WTC11 (cell line): ENCODE data around the gene TM9SF3. TPM values are rescaled to one million over a fixed set of nuclear protein-coding genes. Genes with fewer than 3 reads are reported as not detected.

Experiments used
- ATAC-seq: fragments of 200-7000 bp; cut with Tn5 transposase; 2 replicates; pipeline ENCODE4 v1.10.0; 2021; ENCODE audit warnings: mild to moderate bottlenecking, moderate library complexity
- CTCF ChIA-PET: fragments of 300-600 bp; sonication (Branson Sonifier 250); formaldehyde crosslinking; loops from one replicate; lab custom pipeline; 2021; ENCODE audit warnings: antibody characterized with exemption; lab: Charles Lee
- POLR2A ChIA-PET: fragments of 350-600 bp; sonication (Branson Sonifier 250); formaldehyde crosslinking; loops from one replicate; lab custom pipeline; 2021; ENCODE audit warnings: antibody characterized with exemption; lab: Charles Lee
- DNase-seq: peaks from one replicate; pipeline ENCODE4 v3.0.0; 2021; ENCODE audit warnings: low spot score
- H3K27ac Mint-ChIP-seq: 2 replicates; pipeline ENCODE4 v1.8.0; 2021; ENCODE audit warnings: mixed read lengths
- H3K27me3 Mint-ChIP-seq: 2 replicates; pipeline ENCODE4 v1.8.0; 2021; ENCODE audit warnings: low read depth, mild to moderate bottlenecking, moderate library complexity, mixed read lengths
- H3K36me3 Mint-ChIP-seq: 2 replicates; pipeline ENCODE4 v1.8.0; 2021; ENCODE audit warnings: mixed read lengths
- H3K4me1 Mint-ChIP-seq: 2 replicates; pipeline ENCODE4 v1.8.0; 2022; ENCODE audit warnings: mixed read lengths
- H3K4me3 Mint-ChIP-seq: 2 replicates; pipeline ENCODE4 v1.8.0; 2021; ENCODE audit warnings: mild to moderate bottlenecking, moderate library complexity, mixed read lengths
- H3K9me3 Mint-ChIP-seq: 2 replicates; pipeline ENCODE4 v1.8.0; 2021; ENCODE audit warnings: mixed read lengths
- ATF6 ChIP-seq: sonication (generic); formaldehyde crosslinking; IDR thresholded peaks from 2 replicates; pipeline ENCODE4 v1.8.1; 2023; ENCODE audit warnings: mild to moderate bottlenecking, missing genetic modification reagents
- ESRRA ChIP-seq: sonication (generic); formaldehyde crosslinking; IDR thresholded peaks from 2 replicates; pipeline ENCODE4 v1.8.1; 2022; ENCODE audit warnings: mild to moderate bottlenecking, missing genetic modification reagents, borderline replicate concordance
- GTF2I ChIP-seq: fragments of 250-450 bp; sonication (Bioruptor Pico); conservative IDR thresholded peaks from 2 replicates; pipeline ENCODE4 v1.4.0; 2021; ENCODE audit warnings: mild to moderate bottlenecking
- JUN ChIP-seq: sonication (generic); formaldehyde crosslinking; IDR thresholded peaks from 2 replicates; pipeline ENCODE4 v1.8.0; 2023; ENCODE audit warnings: mild to moderate bottlenecking, missing genetic modification reagents
- KAT7 ChIP-seq: sonication (generic); formaldehyde crosslinking; IDR thresholded peaks from 2 replicates; pipeline ENCODE4 v1.8.1; 2023; ENCODE audit warnings: missing genetic modification reagents, mild to moderate bottlenecking, borderline replicate concordance
- NFE2L1 ChIP-seq: sonication (generic); formaldehyde crosslinking; IDR thresholded peaks from 2 replicates; pipeline ENCODE4 v1.8.1; 2023; ENCODE audit warnings: missing genetic modification reagents
- PRDM15 ChIP-seq: sonication (generic); formaldehyde crosslinking; IDR thresholded peaks from 2 replicates; pipeline ENCODE4 v1.8.0; 2022; ENCODE audit warnings: missing genetic modification reagents
- PREB ChIP-seq: sonication (generic); formaldehyde crosslinking; IDR thresholded peaks from 2 replicates; pipeline ENCODE4 v1.8.1; 2022; ENCODE audit warnings: mild to moderate bottlenecking, missing genetic modification reagents, moderate library complexity, borderline replicate concordance
- SOX15 ChIP-seq: fragments of 250-450 bp; sonication (Bioruptor Pico); IDR thresholded peaks from 2 replicates; pipeline ENCODE4 v1.9.0; 2021; ENCODE audit warnings: mild to moderate bottlenecking
- STAT6 ChIP-seq: sonication (generic); formaldehyde crosslinking; conservative IDR thresholded peaks from 2 replicates; pipeline ENCODE4 v1.8.1; 2023; ENCODE audit warnings: mild to moderate bottlenecking, low read depth, missing genetic modification reagents, moderate library complexity
- TEAD1 ChIP-seq: sonication (generic); formaldehyde crosslinking; IDR thresholded peaks from 2 replicates; pipeline ENCODE4 v1.8.0; 2022; ENCODE audit warnings: mild to moderate bottlenecking, missing genetic modification reagents
- TEAD4 ChIP-seq: sonication (generic); formaldehyde crosslinking; IDR thresholded peaks from 2 replicates; pipeline ENCODE4 v1.8.0; 2022; ENCODE audit warnings: mild to moderate bottlenecking, missing genetic modification reagents
- ZBTB21 ChIP-seq: sonication (generic); formaldehyde crosslinking; IDR thresholded peaks from 2 replicates; pipeline ENCODE4 v1.8.1; 2023; ENCODE audit warnings: mild to moderate bottlenecking, missing genetic modification reagents, borderline replicate concordance
- ZMAT4 ChIP-seq: fragments of 250-450 bp; sonication (Bioruptor Pico); IDR thresholded peaks from 2 replicates; pipeline ENCODE4 v1.9.0; 2021; ENCODE audit warnings: mild to moderate bottlenecking
- ZNF671 ChIP-seq: fragments of 250-450 bp; sonication (Bioruptor Pico); IDR thresholded peaks from 2 replicates; pipeline ENCODE4 v1.8.0; 2021; ENCODE audit warnings: mild to moderate bottlenecking
- total RNA-seq: library from RNA; stranded (reverse); gene quantifications from 3 replicates; pipeline ENCODE4 v1.2.3, GENCODE V29; 2021
- TF ChIP-seq, protein P1 (sequence below): fragments of 250-450 bp; sonication (Bioruptor Pico); conservative IDR thresholded peaks from 2 replicates; pipeline ENCODE4 v1.9.0; 2021; ENCODE audit warnings: mild to moderate bottlenecking
- TF ChIP-seq, protein P2 (sequence below): sonication (generic); formaldehyde crosslinking; IDR thresholded peaks from 2 replicates; pipeline ENCODE4 v1.8.1; 2023; ENCODE audit warnings: mild to moderate bottlenecking, missing genetic modification reagents, moderate library complexity
- TF ChIP-seq, protein P3 (sequence below): sonication (generic); formaldehyde crosslinking; IDR thresholded peaks from 2 replicates; pipeline ENCODE4 v1.8.1; 2022; ENCODE audit warnings: low read depth, mild to moderate bottlenecking, moderate library complexity, missing genetic modification reagents, borderline replicate concordance
- TF ChIP-seq, protein P4 (sequence below): fragments of 250-450 bp; sonication (Bioruptor Pico); IDR thresholded peaks from 2 replicates; pipeline ENCODE4 v1.9.0; 2021; ENCODE audit warnings: moderate library complexity, mild to moderate bottlenecking, inconsistent platforms, borderline replicate concordance

TM9SF3 gene
- total RNA-seq, 1 experiment from 2014 or later: 116 TPM

- Mint-ChIP-seq H3K27me3 (no peaks in the 10 kb centered on the region), H3K4me1 (peaks cover 6% of the 10 kb centered on the region), H3K9me3 (no peaks in the 10 kb centered on the region), H3K36me3 (no peaks in the 10 kb centered on the region), H3K4me3 (no peak overlapping the region), H3K27ac (no peak overlapping the region)
- CTCF ChIA-PET: interaction anchor here (1.8 kb wide), 1 partner anchor 44 kb away, joined by 5 read pairs; no protein-coding TSS in a partner anchor
- POLR2A ChIA-PET: no interaction called here
- ATAC-seq (no peak), DNase-seq (no peak)
- TF ChIP-seq, protein P1, sequence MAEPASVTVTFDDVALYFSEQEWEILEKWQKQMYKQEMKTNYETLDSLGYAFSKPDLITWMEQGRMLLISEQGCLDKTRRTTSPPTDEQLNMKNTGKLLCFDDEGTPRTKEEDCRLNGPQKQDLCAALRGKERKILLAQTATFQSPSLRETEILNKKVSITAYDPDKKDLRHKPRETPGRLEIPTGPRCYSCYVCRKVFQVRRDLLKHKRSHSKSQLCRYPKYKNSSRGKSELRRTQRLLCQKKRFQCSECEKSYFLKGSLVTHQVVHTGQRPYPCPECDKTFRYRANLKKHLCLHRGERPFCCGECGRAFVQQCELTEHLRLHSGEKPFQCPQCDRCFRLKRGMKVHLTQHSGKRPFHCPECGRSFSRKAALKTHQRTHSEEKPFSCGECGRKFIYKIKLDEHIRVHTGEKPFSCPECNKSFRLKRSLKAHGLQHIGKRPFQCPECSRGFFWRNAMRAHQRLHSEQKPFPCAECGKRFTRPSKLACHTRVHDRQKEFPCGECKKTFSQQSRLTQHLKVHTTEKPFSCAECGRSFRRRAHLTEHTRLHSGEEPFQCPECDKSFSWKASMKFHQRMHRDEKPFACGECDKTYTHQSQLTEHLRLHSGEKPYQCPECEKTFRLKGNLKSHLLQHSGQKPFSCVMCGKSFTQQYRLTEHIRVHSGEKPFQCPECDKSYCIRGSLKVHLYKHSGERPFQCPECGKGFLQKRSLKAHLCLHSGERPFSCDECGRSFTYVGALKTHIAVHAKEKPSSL: no peak
- TF ChIP-seq PRDM15: no peak
- TF ChIP-seq ZNF671 (CRISPR knock-in tag): no peak
- no peak for TF ChIP-seq NFE2L1
- TF ChIP-seq KAT7 (CRISPR knock-in tag): no peak
- no peak for TF ChIP-seq TEAD4
- TF ChIP-seq, protein P2, sequence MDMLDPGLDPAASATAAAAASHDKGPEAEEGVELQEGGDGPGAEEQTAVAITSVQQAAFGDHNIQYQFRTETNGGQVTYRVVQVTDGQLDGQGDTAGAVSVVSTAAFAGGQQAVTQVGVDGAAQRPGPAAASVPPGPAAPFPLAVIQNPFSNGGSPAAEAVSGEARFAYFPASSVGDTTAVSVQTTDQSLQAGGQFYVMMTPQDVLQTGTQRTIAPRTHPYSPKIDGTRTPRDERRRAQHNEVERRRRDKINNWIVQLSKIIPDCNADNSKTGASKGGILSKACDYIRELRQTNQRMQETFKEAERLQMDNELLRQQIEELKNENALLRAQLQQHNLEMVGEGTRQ (CRISPR knock-in tag): no peak
- TF ChIP-seq STAT6 (CRISPR knock-in tag): no peak
- no peak for TF ChIP-seq ZBTB21 (CRISPR knock-in tag)
- TF ChIP-seq JUN (CRISPR knock-in tag): no peak
- TF ChIP-seq SOX15 (CRISPR knock-in tag): no peak
- no peak for TF ChIP-seq ZMAT4 (CRISPR knock-in tag)
- no peak for TF ChIP-seq ATF6 (CRISPR knock-in tag)
- TF ChIP-seq, protein P3, sequence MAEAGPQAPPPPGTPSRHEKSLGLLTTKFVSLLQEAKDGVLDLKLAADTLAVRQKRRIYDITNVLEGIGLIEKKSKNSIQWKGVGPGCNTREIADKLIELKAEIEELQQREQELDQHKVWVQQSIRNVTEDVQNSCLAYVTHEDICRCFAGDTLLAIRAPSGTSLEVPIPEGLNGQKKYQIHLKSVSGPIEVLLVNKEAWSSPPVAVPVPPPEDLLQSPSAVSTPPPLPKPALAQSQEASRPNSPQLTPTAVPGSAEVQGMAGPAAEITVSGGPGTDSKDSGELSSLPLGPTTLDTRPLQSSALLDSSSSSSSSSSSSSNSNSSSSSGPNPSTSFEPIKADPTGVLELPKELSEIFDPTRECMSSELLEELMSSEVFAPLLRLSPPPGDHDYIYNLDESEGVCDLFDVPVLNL (CRISPR knock-in tag): no peak
- TF ChIP-seq TEAD1 (CRISPR knock-in tag): no peak
- TF ChIP-seq ESRRA (CRISPR knock-in tag): no peak
- no peak for TF ChIP-seq PREB (CRISPR knock-in tag)
- TF ChIP-seq, protein P4, sequence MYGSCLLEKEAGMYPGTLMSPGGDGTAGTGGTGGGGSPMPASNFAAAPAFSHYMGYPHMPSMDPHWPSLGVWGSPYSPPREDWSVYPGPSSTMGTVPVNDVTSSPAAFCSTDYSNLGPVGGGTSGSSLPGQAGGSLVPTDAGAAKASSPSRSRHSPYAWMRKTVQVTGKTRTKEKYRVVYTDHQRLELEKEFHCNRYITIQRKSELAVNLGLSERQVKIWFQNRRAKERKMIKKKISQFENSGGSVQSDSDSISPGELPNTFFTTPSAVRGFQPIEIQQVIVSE (CRISPR knock-in tag): no peak
- no peak for TF ChIP-seq GTF2I (CRISPR knock-in tag)
These were observed 9.9 kb upstream of the TM9SF3 start for GRCh38 chr10:96596422-96597407.
